ENCODE measurements around the gene PTPRN2. TPM values are rescaled to one million over a fixed set of nuclear protein-coding genes. Genes with fewer than 3 reads are reported as not detected.

The PTPRN2 gene
- polyA plus RNA-seq, 1 of the 3 experiments (the other 2 are of a cell fraction): 4.0 TPM

DNA sequence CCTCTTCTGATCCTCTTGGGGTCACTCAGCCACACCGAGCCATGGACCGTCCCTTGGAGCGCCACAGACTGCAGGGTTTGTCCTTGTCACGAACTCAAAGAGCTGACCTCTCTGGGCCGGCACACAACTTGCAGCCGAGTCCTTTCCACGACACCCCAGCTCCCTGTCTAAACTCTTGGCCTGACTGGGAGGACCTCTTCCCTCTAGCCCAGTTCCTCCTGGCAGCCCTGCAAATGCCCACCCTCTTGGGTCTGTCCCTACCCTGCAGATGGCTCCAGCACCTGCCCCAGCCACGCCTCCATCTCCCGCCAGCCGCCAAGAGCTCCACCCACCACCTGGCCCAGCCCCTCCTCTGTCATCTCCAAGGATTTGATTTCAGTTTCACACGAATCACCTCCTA, 911.6 kb downstream of the PTPRN2 start (continued):
- TF ChIP-seq, protein P1, sequence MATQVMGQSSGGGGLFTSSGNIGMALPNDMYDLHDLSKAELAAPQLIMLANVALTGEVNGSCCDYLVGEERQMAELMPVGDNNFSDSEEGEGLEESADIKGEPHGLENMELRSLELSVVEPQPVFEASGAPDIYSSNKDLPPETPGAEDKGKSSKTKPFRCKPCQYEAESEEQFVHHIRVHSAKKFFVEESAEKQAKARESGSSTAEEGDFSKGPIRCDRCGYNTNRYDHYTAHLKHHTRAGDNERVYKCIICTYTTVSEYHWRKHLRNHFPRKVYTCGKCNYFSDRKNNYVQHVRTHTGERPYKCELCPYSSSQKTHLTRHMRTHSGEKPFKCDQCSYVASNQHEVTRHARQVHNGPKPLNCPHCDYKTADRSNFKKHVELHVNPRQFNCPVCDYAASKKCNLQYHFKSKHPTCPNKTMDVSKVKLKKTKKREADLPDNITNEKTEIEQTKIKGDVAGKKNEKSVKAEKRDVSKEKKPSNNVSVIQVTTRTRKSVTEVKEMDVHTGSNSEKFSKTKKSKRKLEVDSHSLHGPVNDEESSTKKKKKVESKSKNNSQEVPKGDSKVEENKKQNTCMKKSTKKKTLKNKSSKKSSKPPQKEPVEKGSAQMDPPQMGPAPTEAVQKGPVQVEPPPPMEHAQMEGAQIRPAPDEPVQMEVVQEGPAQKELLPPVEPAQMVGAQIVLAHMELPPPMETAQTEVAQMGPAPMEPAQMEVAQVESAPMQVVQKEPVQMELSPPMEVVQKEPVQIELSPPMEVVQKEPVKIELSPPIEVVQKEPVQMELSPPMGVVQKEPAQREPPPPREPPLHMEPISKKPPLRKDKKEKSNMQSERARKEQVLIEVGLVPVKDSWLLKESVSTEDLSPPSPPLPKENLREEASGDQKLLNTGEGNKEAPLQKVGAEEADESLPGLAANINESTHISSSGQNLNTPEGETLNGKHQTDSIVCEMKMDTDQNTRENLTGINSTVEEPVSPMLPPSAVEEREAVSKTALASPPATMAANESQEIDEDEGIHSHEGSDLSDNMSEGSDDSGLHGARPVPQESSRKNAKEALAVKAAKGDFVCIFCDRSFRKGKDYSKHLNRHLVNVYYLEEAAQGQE (IDR thresholded peaks at IDR 0.05; ENCODE audit: low read depth, low read length): no peak
- TF ChIP-seq SMC3 (IDR thresholded peaks at IDR 0.05; ENCODE audit: low read depth, low read length): no peak
- TF ChIP-seq JUND (IDR thresholded peaks at IDR 0.05): no peak
- no peak for TF ChIP-seq RFX5 (IDR thresholded peaks at IDR 0.05; ENCODE audit: low read length)

DNA sequence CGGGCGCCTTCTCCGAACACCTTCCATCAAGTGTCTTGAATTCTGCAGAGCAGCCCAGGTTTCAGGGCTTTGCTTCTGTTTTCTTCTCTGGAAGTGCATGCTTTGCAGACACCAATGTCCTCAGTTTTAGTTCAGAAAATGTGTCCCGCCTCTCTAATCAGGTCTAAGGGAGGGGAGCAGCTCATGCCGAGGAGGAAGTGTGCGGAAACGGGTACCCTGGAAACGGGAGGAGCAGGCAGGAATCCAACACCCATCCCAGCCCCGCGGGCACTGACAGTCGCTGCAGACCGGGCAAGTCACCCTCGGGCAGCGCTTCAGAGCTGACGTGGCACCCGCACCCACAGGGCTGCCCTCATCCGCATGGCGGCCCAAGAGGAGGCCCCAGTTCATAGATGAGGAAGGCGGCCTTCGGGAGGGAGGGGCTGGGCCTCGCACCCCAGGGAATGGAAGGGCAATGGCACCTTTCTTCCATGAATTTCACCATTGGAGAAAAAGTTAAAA, 912.1 kb downstream of the PTPRN2 start:
- Histone ChIP-seq H3K79me2 (ENCODE audit: insufficient read depth) (no peaks in the 10 kb centered on the region), H3K4me3 (ENCODE audit: low read depth in 2 of 2, low read length in 1 of 2) (no peak overlapping the region), H3K4me2 (no peak overlapping the region), H2AFZ (ENCODE audit: low read depth) (no peak overlapping the region), H3K27ac (ENCODE audit: low read depth in 2 of 2, low read length in 1 of 2) (no peak overlapping the region), H3K4me1 (ENCODE audit: control insufficient read depth in 1 of 2, insufficient read depth in 2 of 2, low read depth in 1 of 2, low read length in 1 of 2) (peaks cover 0 to 6% of the 10 kb centered on the region in 2 experiments; a peak in 2 of 4 replicates), H3K36me3 (replicated peaks in 1 of 2; ENCODE audit: control insufficient read depth in 1 of 2, insufficient read depth in 2 of 2, low read length in 1 of 2) (peaks cover under 1 to 3% of the 10 kb centered on the region in 2 experiments), H3F3A (replicated peaks; ENCODE audit: insufficient read depth) (no peaks in the 10 kb centered on the region), H3K9me2 (no peaks in the 10 kb centered on the region), H3K9ac (no peak overlapping the region), H3K27me3 (ENCODE audit: insufficient read depth) (no peaks in the 10 kb centered on the region), H3K9me3 (no peaks in the 10 kb centered on the region), H4K20me1 (ENCODE audit: insufficient read depth) (0 out of 2 replicates have a peak, but pooled peaks cover 3% of the 10 kb centered on the region)
- POLR2A ChIA-PET: no interaction called here
- 83% methylated on average over 17 of the region's 21 CpGs for WGBS (ENCODE audit: low lambda C conversion rate)
- CTCF ChIA-PET: no interaction called here
- TF ChIP-seq, protein P2, sequence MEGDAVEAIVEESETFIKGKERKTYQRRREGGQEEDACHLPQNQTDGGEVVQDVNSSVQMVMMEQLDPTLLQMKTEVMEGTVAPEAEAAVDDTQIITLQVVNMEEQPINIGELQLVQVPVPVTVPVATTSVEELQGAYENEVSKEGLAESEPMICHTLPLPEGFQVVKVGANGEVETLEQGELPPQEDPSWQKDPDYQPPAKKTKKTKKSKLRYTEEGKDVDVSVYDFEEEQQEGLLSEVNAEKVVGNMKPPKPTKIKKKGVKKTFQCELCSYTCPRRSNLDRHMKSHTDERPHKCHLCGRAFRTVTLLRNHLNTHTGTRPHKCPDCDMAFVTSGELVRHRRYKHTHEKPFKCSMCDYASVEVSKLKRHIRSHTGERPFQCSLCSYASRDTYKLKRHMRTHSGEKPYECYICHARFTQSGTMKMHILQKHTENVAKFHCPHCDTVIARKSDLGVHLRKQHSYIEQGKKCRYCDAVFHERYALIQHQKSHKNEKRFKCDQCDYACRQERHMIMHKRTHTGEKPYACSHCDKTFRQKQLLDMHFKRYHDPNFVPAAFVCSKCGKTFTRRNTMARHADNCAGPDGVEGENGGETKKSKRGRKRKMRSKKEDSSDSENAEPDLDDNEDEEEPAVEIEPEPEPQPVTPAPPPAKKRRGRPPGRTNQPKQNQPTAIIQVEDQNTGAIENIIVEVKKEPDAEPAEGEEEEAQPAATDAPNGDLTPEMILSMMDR (IDR thresholded peaks at IDR 0.05): no peak
- TF ChIP-seq JUND (IDR thresholded peaks at IDR 0.05): no peak
- no peak for TF ChIP-seq CHD2 (IDR thresholded peaks at IDR 0.05; ENCODE audit: low read length, partially characterized antibody)
- TF ChIP-seq GATA2 (CRISPR knock-in tag; IDR thresholded peaks at IDR 0.05): no peak
- no peak for TF ChIP-seq NRF1 (IDR thresholded peaks at IDR 0.05; ENCODE audit: low read depth, low read length)
- TF ChIP-seq, protein P3, sequence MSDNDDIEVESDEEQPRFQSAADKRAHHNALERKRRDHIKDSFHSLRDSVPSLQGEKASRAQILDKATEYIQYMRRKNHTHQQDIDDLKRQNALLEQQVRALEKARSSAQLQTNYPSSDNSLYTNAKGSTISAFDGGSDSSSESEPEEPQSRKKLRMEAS (IDR thresholded peaks at IDR 0.05; ENCODE audit: low read depth): no peak
- TF ChIP-seq RCOR1 (IDR thresholded peaks at IDR 0.05; ENCODE audit: low read length): no peak
- TF ChIP-seq FOXJ3 (CRISPR knock-in tag; IDR thresholded peaks at IDR 0.05): no peak
- TF ChIP-seq MXI1 (IDR thresholded peaks at IDR 0.05; ENCODE audit: low read depth, low read length): no peak
- TF ChIP-seq TCF12 (IDR thresholded peaks at IDR 0.05): no peak
- DNase-seq: no peak
